ENCODE results near the gene RPS25. TPM values are rescaled to one million over a fixed set of nuclear protein-coding genes. Genes with fewer than 3 reads are reported as not detected.
A peak's percentile ranks its signal among the peaks of the same experiment; 100 is the strongest.
"Not testable (repeated sequence)": the region's sequence is repeated elsewhere in the genome, so short reads cannot be mapped to it uniquely, and the experiment has no call there.

The RPS25 gene
- polyA plus RNA-seq, 1 donor, result 1,495 TPM

DNA sequence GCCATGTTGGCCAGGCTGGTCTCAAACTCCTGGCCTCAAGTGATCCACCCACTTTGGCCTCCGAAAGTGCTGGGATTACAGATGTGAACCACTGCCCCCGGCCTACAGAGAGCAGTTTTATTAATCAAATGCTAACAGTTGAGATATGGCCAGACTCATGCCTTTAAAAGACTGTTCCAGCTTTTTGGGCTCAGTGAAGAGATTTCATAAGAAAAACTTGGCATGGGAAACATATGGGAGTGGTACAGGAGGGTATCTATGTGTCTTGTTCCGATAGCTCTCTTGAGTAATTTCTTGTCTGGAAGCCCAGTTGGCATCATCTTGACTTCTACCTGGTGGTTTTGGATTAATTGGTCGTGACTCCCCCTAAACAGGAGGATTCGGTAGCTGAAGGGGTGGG is 20.7 kb upstream of the RPS25 start:
- DNase-seq, result no peak

DNA sequence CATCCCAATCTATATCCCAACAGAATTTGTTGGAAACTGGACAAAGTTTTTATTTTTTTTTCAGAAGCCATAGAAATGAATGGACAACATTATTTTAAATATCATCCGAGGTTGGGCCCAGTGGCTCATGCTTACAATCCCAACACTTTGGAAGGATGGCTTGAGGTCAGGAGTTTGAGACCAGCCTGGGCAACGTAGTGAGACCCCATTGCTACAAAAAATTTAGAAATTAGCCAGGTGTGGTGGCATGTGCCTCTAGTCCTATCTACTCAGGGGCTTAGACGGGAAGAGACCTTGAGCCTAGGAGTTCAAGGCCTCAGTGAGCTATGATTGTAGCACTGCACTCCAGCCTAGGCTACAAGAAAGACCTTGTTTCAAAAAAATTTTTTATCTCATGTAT is 16.7 kb upstream of the RPS25 start:
- DNase-seq, result no peak

DNA sequence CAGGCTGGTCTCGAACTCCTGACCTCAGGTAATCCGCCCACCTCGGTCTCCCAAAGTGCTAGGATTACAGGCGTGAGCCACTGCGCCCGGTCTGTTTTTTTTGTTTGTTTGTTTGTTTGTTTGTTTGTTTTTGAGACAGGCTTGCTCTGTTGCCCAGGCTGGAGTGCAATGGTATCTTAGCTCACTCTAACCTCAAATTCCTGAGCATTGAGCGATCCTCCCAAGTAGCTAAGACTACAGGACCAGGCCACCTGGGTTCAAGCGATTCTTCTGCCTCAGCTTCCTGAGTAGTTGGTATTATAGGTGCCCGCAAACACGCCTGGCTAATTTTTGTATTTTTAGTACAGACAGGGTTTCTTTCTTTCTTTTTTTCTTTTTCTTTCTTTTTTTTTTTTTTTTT is 15.3 kb upstream of the RPS25 start:
- not testable (repeated sequence) for DNase-seq

DNA sequence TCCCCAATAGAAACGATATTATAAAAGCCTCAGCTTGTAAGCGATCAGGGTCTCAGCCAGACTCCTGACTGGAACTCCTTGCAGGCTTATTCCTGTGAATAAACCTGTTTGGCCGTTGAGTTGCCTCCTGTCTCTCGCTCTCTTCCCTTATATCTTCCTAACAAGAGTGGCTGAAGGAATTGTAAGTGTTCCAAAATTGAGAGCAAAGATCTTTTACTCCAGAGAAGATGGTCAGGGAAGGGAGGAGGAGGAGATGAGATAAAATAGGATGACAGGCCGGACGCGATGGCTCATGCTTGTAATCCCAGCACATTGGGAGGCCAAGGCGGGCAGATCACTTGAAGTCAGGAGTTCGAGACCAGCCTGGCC is 13.8 kb upstream of the RPS25 start:
- DNase-seq, result no peak

DNA sequence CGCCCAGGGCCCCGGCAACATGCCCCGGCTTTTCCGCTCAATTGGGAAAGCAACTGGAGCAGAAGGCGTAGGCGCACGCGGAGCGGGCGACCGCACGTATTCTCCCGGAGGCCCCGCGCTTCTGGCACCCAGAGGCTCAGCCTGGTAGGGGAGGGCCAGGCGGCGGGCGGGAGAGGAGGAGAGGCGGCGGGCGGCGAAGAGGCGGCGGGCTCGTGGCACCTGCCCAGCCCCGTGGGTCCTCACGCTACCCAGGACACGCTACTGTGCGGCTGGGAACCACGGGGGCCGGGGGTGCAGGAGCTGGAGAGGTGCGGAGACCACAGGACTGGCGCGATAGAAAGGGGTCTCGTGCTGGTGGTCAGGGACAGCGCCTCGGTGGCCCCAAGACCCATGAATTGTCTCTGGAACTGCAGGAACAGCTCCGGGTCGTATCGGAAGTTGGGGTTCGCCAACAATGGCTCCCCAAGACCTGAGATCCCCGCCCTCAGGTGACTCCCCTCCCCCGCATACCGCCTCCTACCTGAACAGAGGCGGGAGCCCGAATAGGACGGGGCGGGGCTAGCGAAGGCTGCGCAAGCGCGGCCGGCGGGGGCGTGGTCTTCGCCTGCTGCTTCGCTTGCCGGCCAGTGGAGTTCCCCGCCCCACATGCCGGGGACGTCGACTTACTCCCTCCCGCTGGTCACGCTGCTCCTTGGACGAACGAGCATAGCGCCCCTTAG is 12.3 kb upstream of the RPS25 start, which contains the start of gene SLC37A4:
Gene SLC37A4, minus strand, starts transcription at position 549 of the 719 bp plus-strand sequence.
- peak; percentile 93 for DNase-seq

DNA sequence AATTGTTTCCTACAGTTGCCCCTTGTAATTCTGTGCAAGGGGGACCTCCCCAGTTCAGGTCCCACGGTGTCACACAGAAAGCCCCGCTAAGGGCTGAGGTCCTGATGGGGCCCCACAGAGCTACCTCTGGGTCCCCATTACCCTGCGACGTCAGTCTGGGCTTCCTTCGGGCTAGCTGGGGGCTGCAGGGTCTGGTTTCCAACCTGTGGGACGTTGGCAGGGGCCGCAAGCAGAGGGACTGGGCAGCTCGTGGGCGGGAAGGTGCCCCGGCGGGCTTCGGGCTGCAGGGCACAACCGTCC is 11.8 kb upstream of the RPS25 start:
- no peak for DNase-seq

DNA sequence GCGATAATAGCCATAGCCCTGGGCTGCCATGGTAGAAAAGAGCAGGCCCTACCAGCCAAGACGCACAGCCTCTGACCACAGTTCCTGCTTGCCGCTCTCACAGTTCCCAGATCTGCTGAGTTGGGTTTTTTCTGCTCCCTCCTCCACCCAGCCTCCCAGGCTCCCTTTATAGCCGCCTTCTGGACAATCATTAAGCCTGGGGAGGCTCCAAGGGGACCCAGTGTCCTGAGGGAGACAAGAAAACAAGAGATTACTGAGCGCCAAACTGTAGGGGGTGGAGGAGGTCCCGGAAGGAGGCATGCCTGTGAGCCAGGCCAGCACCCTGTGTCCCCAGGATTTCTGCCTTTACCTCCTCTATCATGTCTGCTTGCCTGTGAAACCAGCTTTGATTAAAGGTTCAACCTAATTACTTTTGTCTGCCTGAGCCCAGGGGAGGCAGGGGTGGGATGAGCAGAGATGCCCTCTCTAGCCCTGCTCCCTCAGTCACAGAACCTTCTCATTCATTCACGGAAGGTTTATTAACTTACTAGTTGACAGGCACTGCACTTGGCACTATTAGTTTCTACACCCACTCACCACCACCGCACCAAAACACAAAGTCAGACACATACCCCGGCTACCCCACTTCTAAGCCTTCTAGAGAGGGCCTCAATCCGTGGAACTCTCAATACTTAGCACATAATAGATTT is 11.3 kb upstream of the RPS25 start:
- DNase-seq, result no peak

DNA sequence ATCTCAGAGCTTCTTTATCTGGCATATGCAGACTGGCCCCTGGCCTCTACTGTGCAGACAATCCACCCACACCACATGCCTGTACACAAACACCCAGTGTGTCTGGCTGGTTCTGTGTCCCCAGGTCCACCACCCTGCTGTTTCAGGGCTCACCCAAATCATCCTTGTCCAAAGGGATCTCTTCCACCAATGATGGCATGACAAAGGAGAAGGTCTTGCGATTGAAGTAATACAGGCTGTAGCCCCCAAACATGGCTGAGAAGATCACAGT is 10.9 kb upstream of the RPS25 start:
- DNase-seq, result no peak

DNA sequence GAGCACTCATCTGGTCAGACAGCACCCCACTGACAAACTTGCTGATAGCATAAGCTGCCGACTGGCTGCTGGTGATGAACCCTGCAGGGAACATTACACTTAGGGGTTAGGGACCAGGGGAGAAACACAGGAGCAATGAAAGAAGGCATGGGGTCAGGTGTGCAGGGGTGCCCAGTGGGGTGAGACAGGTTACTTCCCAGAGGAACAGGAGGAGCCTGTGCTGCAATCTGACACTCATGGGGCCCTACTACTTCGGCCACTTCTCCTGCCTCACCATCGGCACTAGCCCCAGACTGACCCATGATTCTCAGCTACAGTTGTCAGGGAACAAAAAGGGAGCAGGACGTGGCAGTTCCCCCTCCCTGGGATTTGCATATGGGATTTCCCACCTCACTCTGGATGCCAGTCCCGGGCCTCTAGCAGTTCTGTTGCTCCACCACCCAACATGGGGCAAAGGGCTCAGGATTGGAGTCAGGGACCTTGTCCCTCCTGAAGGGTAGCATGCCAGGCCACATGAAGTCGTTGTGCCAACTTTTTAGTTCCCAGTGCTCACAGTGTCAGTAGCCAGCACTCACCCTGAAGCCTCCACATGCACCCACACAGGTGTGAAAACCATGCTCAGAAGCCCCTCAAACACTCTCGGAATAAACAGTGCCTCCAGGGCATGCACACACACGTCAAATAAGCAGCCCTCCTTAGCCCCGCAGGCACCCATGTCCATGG is 10.4 kb upstream of the RPS25 start:
- DNase-seq, result no peak

DNA sequence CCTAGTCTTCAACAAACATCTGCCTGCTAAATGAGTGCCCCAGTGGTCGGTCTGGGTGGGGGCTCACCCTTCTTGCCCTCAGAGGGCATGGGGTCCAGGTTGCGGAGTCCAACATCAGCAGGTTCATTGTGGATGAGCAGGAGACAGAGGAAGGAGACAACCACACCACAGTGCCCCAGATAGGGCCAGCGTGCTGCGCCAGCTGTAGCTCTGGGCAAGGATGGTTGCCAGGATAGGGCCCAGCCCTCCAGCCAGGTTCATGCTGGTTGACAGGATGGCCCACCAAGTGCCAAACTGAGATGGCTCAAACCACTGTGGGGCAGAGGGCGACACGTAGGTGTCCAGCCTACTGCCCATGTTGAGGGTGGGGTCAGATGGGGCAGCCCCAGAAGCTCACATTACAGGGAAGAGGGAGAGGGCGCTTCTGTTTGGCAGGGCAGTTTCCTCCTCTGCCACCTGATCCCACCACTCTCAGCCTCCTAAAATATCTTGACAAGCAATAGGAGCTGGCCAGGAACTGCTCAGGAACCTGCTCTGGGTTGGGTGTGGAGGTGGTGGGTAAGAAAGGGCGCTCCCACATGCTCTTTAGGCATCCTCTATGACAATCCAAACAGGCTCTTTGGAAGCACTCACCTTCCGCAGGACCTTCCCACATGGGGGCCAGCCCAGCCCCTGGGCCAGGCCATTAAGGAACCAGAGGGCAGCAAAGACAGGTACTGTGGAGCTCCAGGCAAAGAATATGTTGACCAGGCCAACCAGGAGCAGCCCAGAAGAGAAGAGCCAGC is 9.6 kb upstream of the RPS25 start:
- DNase-seq, result no peak

DNA sequence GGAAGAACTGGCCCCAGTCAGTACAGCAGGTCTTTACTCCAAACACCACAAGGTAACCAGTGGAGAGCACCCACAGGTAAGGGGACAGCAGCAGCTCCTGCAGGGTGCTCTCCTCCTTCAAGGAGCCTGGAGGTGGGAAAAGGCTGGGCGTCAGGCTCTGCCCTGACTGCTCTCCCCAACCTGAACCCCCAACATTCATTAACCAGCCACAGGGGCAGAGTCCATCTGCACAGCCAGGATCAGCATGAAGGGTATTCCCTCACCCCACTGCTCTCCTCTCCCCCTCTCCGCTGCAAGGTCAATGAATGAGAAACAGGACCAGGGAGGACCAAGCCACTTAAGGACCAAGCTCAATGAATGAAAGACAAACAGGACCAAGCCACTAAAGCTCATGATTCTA is 8.8 kb upstream of the RPS25 start:
- no peak for DNase-seq

DNA sequence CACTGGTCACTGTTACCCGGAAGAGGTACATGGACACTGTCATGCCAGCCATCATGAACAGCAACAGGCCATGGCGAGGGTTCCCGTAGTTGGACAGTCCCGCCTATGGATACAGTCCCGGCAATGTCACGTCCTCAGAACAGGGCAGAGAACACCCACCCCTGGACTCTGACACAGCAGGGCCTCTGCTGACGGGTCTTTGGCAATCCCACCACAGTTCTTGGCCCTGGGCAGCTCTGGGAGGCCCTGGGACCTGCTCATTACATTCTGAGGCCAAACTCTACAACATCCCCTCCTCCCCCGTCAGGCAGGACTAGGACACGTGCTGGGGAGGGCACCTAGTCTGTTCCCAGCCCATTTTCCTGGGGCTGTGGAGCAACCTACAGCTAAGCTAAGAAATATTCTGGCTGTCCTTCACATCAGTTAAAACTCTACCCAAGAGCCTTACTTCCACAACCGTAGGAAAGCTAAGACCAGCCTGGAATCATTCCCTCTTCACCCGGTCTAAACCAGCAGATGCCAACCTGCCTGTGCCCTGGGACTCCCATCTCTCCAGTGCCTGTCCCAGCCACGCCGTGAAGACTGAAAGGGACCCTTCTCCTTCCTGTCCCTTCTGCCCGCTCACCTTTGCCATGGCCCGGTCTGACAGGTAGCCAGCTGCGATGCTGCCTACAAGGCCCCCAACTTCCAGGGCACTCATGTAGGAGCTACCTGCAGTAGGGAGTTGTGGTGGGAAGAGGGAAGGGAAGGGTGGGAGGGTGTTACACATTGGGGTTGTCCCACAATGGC is 8.0 kb upstream of the RPS25 start:
- DNase-seq, result no peak

DNA sequence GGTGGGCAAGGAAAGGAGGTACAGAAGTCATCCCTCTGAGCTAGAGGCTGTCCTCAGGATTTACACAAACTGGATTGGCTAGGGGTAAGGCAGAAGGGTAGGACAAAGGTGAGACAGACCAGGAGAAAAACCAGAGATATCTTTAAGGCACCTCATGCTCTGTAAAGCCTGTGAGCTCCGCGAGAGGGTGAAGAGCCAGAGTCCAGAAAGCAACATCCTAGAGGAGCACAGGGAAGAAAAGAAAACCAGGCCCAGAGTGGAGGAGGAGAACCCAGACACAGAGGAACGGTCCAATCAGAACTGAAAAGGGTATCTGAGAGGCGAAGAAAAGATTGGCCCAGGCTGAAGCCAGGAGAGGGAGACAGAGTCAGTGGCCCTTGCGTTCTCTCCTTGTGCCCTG is 7.4 kb upstream of the RPS25 start:
- no peak for DNase-seq

DNA sequence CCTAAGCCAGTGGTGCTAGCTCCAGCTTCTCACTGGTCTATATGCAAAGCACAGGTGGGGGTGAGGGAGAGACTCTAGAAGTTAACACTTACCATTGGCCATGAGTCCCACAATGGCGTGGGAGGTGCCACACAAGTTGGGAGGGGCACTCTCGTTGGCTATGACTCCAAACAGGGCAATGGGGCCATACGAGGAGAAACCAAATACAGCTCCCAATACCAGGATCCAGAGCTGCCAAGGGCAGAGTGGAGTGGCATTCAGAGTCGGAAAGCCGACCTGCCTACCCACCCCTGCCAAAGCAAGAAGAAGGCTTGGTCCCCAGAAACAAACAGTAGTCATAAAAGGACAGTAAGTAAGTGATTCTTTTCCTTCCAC is 6.9 kb upstream of the RPS25 start:
- no peak for DNase-seq

DNA sequence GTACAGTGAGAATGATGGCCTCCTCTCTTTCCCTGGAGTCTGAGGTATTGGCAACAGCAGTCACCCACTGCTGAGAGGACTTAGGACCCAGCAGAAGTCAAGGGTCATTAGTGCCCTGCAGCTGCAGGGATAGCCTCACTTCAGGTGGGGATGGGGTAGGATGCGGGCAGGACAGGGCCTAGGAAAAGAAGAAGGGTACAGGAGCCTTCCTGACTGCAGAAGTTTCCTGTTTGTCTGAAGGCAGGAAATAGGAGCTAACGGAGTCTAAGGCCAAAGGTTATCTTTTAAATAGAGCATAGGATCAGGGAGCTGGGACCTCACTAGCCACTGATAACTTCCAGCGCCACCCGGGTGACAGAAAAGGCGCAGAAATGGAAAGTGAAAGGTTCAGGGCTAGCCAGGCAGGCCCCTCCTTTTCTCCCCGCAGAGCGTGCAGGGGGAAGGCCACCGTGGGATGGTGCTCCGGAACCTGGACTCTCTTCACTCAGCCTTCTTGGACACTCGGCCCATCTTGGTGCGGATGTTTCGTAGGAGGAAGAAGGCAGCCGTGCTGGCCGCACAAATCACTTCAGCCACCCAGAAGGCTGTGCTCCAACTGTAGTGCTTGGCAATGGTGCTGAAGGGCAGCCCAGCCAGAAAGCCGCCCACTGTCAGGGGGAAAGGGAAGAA is 6.4 kb upstream of the RPS25 start:
- DNase-seq, result no peak

DNA sequence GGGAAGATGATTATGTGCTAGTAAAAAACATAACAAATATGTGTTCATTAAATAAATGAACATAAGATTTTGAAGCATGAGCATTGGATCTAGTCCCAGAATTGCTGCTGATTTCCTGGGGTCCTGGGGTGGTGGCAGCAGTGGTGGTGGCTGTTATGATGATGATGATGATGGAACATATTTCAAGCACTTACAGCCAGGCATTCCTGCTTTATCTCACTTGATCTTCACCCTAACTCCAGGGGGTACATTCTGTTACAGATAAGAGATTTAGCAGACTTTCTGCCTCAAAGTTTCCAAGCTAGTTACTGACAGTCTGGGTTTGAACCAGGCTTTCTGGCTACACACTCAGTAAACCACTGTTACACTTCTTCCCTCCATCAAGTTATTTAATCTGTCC is 5.6 kb upstream of the RPS25 start:
- no peak for DNase-seq

DNA sequence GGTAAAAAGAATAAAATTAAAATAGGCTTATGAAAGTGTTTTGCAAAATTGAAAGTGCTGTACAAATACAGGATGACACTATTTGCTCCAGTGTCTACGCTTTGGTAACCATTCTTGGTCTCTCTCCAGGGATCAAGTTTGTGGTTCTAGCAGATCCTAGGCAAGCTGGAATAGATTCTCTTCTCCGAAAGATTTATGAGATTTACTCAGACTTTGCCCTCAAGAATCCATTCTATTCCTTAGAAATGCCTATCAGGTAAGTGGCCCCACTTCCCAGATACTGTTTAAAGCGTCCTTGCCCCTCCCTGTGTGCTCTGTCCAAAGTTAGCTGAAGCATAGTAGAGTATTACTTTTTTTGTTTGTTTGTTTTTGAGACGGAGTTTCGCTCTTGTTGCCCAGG is 3.5 kb upstream of the RPS25 start:
- no peak for DNase-seq

DNA sequence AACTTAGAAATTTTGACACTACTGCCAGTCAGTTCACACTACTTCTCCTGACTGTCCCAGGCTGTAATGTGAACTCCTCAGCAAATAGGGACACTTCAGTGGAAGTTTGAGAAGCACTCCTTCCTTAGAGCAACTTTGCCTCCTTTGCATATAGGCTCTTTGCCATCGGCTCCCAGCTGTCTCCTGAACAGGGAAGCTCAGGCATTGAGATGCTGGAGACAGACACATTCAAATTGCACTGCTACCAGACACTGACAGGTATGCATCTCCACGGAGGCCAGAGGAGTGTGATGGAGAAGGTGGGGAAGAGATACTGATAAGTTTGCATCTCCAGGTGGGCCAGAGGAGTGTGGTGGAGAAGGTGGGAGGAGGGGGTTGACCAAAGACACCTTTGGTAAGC is 1.9 kb upstream of the RPS25 start:
- DNase-seq, result no peak

DNA sequence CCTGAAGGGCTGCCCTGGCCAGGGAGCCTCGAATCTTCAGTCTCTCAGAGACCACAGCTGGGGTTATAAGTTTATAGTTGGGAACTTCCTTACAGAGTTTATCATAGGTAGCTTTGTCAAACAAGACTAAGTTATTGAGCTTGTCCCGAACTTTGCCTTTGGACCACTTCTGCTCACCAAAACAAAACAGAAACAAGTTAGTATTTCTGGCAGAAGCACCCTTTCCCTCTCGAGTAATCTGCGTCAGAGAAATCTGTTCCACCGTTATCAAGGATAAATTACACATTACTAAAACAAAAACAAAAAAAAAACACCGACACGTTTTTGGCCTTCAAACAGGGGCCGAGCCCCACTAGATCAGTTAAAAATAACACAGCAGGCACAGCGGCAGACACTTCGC is 766 bp downstream of the RPS25 start:
- not testable (repeated sequence) for DNase-seq

DNA sequence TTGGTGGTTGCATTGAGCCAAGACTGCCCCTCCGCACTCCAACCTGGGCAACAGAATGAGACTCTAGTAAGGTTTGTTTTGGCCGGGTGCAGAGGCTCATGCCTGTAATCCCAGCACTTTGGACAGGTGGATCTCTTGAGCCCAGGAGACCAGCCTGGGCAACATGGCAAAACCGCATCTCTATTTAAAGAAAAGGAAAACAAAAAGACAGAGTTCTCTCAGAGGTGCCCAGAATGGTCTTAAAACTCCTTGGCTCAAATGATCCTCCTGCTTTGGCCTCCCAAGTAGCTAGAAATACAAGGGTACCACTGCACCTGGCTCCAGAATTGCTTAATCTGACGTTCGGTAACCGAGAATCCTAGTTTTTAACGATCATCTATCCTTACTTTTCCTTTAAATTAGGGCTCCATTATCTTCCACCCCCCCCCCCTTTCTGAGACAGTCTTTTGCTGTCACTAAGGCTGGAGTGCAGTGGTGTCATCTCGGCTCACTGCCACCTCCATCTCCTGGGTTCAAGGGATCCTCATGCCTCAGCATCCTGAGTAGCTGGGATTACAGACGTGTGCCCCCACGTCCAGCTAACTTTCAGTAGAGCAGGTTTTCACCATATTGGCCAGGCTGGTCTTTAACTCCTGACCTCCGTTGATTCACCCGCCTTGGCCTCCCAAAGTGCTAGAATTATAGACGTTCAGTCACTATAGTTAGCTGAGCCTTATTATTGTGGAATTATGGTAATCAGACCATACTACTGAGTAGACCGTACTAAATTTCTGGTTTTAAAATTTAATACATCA is 1.7 kb downstream of the RPS25 start:
- no peak for DNase-seq

DNA sequence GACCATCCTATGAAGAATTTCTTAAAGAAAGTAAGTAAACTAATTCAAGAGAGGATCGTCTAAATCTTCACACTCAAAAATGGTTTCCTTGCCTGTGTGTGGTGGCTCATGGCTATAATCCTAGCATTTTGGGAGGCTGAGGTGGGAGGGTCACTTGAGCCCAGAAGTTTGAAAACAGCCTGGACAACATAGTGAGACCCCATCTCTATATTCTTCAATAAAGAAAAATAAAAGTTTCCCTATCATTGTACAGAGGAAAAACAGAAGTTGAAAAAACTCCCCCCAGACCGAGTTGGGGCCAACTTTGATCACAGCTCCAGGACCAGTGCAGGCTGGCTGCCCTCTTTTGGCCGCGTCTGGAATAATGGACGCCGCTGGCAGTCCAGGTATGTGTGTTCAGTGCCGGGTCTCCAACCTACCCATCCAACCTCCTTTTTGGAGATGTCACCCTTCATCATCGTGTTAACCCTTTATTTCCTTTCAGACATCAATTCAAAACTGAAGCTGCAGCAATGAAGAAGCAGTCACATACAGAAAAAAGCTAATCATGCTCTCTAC is 3.0 kb downstream of the RPS25 start:
- DNase-seq, result no peak
